Renal pelvis (tissue), 4 donors: ENCODE results near the gene JUNB. TPM values are rescaled to one million over a fixed set of nuclear protein-coding genes. Genes with fewer than 3 reads are reported as not detected.
"Not testable (repeated sequence)": the region's sequence is repeated elsewhere in the genome, so short reads cannot be mapped to it uniquely, and the experiment has no call there.

Experiments used
- DNase-seq: peaks from one replicate; pipeline ENCODE4 v3.0.0-alpha.2; 2013
- polyA plus RNA-seq, 3 donors: library from polyadenylated mRNA; unstranded; fragments of 120-200 nt; gene quantifications; one replicate each; pipeline ENCODE4 v1.2.1, GENCODE V29; 2013; ENCODE audit not compliant: insufficient read length in 3 of 3

Gene JUNB
- polyA plus RNA-seq, 3 donors = 19.6 to 28.7 (median 20.5) TPM

DNA sequence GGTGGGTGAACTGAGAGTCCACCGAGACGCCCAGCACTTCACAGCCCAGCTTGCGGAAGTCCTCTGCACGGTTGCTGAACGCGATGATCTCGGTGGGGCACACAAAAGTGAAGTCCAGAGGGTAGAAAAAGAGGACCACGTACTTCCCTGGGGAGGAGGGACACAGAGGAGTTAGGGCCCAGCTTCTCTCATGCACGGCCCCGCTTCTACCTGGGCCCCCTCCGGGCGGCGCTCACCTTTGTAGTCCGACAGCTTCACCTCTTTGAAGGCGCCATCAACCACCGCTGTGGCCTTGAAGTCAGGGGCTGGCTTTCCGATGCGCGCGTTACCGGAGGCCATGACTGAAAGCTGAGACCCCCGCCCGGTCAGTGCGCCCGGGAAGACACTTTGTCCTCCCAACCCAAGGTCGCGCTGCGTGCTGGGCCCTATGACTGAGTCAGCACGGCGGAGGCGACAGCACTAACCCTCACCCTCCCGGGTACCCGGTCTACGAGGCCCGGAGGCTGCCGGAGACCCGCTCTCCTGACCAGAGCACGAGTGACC, 9.7 kb downstream of the JUNB start:
- no peak for DNase-seq

DNA sequence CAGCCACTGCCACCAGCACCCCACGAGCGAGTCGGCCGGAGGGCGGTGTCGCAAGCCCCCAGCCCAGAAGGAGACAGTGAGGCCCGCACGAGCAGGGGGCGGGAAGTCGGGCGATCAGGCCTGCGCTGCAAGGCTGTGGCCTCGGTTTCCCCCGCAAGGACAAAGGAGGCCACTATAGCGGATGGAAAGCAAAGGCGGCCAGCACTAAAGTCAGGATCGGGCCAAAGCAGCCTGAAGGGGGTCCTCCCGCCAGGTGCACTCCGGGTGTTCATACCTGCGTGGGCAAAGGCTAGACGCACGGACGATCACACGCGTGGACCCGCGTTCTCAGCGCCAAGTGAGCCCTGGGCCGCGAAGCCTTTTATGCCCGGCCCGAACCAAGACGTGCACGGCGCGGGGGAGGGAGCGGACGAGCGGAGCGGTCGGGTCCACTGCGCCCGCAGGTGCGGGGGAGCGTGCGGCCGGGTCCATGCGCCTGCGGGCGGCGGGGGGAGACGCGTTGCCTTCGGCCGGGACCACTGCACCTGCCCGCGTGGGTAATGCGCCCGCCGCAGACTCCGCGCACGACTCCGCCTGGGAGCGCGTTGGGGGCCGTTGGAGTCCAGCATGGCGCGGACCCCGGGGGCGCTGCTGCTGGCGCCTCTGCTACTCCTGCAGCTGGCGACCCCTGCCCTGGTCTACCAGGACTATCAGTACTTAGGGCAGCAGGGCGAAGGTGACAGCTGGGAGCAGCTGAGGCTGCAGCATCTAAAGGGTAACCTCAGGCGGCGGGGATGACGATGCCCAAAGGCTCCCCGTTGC, 10.4 kb downstream of the JUNB start, which contains the start of the genes PRDX2 and THSD8:
Gene PRDX2, minus strand, starts transcription at position 335 of the 801 bp plus-strand sequence. CDS start 539 bp downstream, outside the sequence.
Gene THSD8, plus strand, starts transcription at position 604 of the 801 bp plus-strand sequence. Its CDS starts 3 bp downstream, at position 607.
- DNase-seq = no peak

GRCh38 chr19:12802267-12803106, 11.2 kb downstream of the JUNB start:
- no peak for DNase-seq

DNA sequence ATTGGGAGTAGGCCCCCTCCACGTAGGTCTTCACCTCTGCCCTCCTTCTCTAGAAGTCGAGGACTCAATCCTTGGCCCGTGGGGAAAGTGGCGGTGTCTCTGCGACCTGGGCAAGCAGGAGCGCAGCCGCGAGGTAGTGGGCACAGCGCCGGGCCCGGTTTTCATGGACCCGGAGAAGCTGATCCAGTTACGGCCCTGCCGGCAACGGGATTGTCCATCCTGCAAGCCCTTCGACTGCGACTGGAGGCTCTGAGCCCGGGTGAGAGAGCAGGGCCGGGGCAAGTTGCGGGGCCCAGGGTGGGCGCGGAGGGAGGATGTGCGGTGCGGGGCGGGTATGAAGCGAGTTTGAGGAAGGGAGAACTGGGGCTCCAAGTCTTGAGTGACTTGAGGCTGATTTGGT, 12.8 kb downstream of the JUNB start:
- no peak for DNase-seq

- DNase-seq = peak; percentile 92
These were observed 15.2 kb downstream of the JUNB start, which contains the start of gene RNASEH2A for GRCh38 chr19:12806242-12807081. RNASEH2A (plus strand) TSS chr19:12806584; CDS start chr19:12806674, 90 bp downstream.

DNA sequence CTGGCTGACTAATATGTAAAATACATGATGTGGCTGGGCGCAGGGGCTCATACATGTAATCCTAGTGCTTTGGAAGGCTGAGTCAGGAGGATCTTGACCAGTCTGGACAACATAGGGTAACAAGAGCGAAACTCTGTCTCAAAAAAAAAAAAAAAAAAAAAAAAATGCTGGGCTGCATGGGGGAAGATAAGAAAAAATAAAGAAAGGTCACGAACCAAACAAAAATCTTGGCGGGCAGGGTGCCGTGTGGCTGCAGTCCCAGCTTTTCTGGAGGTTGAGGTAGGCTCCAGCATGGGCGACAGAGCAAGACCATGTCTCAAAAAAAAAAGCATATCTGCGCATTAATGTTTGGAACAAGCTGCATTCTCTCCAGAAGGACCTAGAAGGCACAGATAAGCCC, 23.8 kb downstream of the JUNB start:
- DNase-seq = no peak

GRCh38 chr19:12817188-12817587, 25.9 kb downstream of the JUNB start:
- not testable (repeated sequence) for DNase-seq

DNA sequence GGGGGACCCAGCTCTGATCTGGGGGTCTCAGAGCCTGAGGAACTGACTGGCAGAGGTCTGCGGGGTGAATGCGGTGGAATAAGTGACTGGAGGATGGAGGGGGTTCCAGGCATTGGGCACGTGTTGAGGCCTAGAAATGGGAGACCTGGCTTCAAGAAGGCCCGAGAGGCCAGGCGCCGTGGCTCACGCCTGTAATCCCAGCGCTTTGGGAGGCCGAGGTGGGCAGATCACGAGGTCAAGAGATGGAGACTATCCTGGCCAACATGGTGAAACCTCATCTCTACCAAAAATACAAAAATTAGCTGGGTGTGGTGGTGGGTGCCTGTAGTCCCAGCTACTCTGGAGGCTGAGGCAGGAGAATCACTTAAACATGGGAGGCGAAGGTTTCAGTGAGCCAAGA, 26.5 kb downstream of the JUNB start:
- not testable (repeated sequence) for DNase-seq

GRCh38 chr19:12821761-12822160, 30.5 kb downstream of the JUNB start:
- DNase-seq = no peak

GRCh38 chr19:12825254-12826131, 34.2 kb downstream of the JUNB start:
- no peak for DNase-seq

DNA sequence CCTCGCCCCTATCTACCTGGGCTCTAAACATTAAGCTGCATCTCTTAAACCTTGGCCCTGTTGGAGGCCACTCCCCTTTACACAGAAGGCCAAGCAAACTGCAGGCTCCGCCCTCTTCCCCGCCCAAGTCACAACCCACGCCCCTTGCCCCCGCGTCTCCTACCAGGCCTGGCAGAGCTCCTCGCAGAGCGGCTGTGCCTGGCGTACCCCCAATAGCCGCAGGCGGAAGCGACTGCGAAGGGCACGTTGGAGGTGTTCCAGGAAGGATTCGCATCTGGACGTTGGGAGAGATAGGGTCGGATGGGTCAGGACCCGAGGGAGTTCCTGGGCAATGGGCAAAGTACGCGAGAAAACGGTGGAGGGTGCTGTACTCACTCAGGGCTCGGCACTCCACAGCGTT, 37.2 kb downstream of the JUNB start:
- no peak for DNase-seq

DNA sequence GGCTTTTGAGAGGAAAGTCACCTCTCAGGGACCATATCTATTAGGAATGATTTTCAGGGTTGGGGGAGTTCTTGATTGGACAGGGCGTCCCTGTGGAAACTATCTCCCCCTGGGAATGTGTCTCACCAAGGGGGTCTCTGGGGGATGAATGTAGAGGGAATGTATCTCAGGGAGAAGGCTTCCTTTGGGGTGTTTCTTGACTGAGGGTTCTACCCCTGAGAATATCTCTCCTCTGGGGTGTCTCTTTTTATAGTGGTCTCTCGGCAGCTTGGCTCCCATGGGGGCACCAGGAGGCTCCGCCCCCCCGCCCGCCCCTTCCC, 42.1 kb downstream of the JUNB start:
- no peak for DNase-seq

- no peak for DNase-seq
These were observed 42.7 kb downstream of the JUNB start for GRCh38 chr19:12833738-12834565.

DNA sequence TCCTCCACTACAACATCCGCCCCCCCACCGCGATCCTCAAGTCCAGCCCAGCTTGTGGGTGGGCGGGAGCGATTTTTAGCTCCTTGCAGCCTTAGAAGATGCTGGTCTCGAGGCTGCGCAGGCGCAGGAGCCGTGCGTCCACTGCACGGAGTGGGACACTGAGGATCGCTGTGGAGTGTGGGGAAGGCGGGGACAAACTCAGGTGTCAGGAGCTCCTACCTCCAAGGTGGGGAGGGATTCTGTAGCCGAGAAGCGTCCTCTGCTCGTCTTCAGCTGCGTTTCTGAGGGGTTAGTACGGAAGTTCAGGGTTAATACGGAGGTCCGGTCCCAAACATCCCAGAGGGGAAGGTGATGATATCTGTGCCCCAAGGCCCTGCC, 43.3 kb downstream of the JUNB start, which contains the start of gene RTBDN:
Gene RTBDN, minus strand, starts transcription at position 14 of the 378 bp plus-strand sequence. CDS start 4,600 bp downstream, outside the sequence.
- DNase-seq = no peak

GRCh38 chr19:12834976-12835757, 43.9 kb downstream of the JUNB start:
- DNase-seq = no peak

GRCh38 chr19:12836529-12836863, 45.2 kb downstream of the JUNB start:
- no peak for DNase-seq

DNA sequence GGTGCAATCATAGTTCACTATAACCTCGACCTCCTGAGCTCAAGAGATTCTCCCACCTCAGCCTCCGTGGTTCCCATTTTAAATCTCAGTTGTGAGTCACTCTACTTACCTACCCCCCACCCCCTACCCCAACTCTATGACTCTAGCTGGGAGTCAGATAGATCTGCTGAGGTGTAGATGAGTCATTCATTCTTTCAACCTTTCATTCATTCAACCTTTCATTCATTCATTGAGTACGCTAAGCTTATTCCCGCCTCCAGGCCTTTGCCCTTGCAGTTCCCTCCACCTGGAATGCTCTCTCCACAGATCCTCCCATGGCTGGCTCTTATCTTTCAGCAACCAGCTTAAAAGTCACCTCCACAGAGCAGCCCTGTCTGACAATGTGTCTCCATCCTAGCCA, 45.9 kb downstream of the JUNB start:
- no peak for DNase-seq

DNA sequence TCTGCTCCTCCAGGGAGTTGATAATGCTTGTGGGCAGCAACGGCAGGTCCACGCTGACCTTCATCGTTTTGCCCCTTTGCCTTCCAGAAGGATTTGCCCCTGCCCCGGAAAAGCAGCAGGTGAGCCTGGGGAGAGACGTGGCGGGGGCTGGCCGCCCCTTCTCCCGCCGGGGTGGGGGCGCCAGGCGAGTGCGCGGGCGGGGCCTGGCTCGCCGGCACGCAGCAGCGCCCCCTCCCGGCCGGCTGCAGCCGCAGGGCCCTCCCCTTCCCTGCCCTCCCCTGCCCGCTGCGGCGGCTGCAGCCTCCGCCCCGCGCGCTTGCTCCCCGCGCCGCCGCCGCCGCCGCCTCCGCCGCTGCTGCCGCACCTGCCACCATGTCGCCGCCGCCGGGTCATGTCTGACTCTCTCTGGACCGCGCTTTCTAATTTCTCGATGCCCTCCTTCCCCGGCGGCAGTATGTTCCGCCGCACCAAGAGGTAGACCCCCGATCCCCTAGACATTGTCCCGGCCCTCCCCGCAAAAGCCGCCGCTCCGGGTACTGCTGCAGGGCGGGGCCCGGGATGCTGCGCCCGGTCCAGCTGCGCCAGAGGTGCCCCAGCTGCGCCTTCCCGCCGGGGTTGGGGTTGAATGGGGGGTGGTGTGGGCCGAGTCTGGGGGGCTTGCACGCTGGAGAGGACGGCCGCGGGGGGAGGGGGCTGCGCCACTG, 47.0 kb downstream of the JUNB start, which contains the start of gene MAST1:
Gene MAST1, plus strand, starts transcription at position 334 of the 704 bp plus-strand sequence. Its CDS starts 58 bp downstream, at position 392.
- DNase-seq = no peak
